Endodermal cell (in vitro differentiated cells): Measurements from ENCODE around the gene KIAA0232. TPM values are rescaled to one million over a fixed set of nuclear protein-coding genes. Genes with fewer than 3 reads are reported as not detected.
"Not testable (repeated sequence)": the region's sequence is repeated elsewhere in the genome, so short reads cannot be mapped to it uniquely, and the experiment has no call there.

ENCODE experiments used
- DNase-seq: peaks from one replicate; pipeline ENCODE4 v3.0.0-alpha.2; 2017
- H3K27ac ChIP-seq: 2 replicates; pipeline ENCODE4 v1.5.1; 2013; ENCODE audit warnings: mild to moderate bottlenecking, low read depth, low read length, moderate library complexity
- H3K27me3 ChIP-seq: 2 replicates; pipeline ENCODE4 v1.6.1; 2013; ENCODE audit warnings: mild to moderate bottlenecking, low read length, moderate library complexity; ENCODE audit not compliant: insufficient read depth, control insufficient read depth, poor library complexity, severe bottlenecking
- H3K36me3 ChIP-seq: 2 replicates; pipeline ENCODE4 v1.7.0; 2013; ENCODE audit warnings: mild to moderate bottlenecking, low read length, moderate library complexity; ENCODE audit not compliant: control insufficient read depth, insufficient read depth
- H3K4me1 ChIP-seq: one replicate; pipeline ENCODE4 v1.7.0; 2013; ENCODE audit warnings: low read length; ENCODE audit not compliant: control insufficient read depth, insufficient read depth
- H3K4me3 ChIP-seq: 2 replicates; pipeline ENCODE4 v1.5.1; 2013; ENCODE audit warnings: mild to moderate bottlenecking, low read length, moderate library complexity
- H3K9ac ChIP-seq: 2 replicates; pipeline ENCODE4 v1.6.1; 2013; ENCODE audit warnings: mild to moderate bottlenecking, low read length, moderate library complexity; ENCODE audit not compliant: poor library complexity, severe bottlenecking; ENCODE audit errors: extremely low read depth
- H3K9me3 ChIP-seq: 2 replicates; pipeline ENCODE4 v1.6.1; 2013; ENCODE audit warnings: mild to moderate bottlenecking, low read length, moderate library complexity; ENCODE audit not compliant: control insufficient read depth
- H3K27ac Mint-ChIP-seq: 2 replicates; pipeline ENCODE4 v1.8.0; 2020; ENCODE audit warnings: mixed read lengths
- H3K27me3 Mint-ChIP-seq: 2 replicates; pipeline ENCODE4 v1.8.0; 2021; ENCODE audit warnings: mild to moderate bottlenecking, mixed read lengths; ENCODE audit not compliant: insufficient read depth
- H3K36me3 Mint-ChIP-seq: 2 replicates; pipeline ENCODE4 v1.8.0; 2020; ENCODE audit warnings: low read depth, mixed read lengths
- H3K4me1 Mint-ChIP-seq: 2 replicates; pipeline ENCODE4 v1.8.0; 2020; ENCODE audit warnings: mixed read lengths
- H3K4me3 Mint-ChIP-seq: 2 replicates; pipeline ENCODE4 v1.8.0; 2020; ENCODE audit warnings: mild to moderate bottlenecking, moderate library complexity, mixed read lengths
- H3K9me3 Mint-ChIP-seq: 2 replicates; pipeline ENCODE4 v1.8.0; 2020; ENCODE audit warnings: mild to moderate bottlenecking, mixed read lengths
- WGBS, 2 experiments: methylation state at CpG; one replicate each; pipeline versions ENCODE4 v1.1.5 to v1.1.7; 2013; ENCODE audit warnings: missing lambda C conversion rate in 2 of 2, mixed read lengths in 1 of 2; ENCODE audit not compliant: insufficient coverage in 1 of 2, insufficient read length in 1 of 2; 5-methylcytosine and 5-hydroxymethylcytosine counted together
- total RNA-seq, 2 donors: library from RNA; stranded (reverse); fragmentation: NEBNext Ultra II Directional in 1 of 2; extraction: Animal tissue kit (Norgen Biotek cat#: 25700) in 1 of 2; gene quantifications; 2 replicates in 1 of 2; 3 replicates in 1 of 2; pipeline ENCODE4 v1.2.1, GENCODE V29; 2021
- TF ChIP-seq, protein P1 (sequence below): fragments of 200-600 bp; sonication (generic); conservative IDR thresholded peaks from 2 replicates; pipeline ENCODE4 v1.5.0; 2021; ENCODE audit warnings: antibody characterized with exemption, mild to moderate bottlenecking

Gene KIAA0232
- total RNA-seq, 2 donors from 2014 or later = 32.9 to 43.5 TPM

DNA sequence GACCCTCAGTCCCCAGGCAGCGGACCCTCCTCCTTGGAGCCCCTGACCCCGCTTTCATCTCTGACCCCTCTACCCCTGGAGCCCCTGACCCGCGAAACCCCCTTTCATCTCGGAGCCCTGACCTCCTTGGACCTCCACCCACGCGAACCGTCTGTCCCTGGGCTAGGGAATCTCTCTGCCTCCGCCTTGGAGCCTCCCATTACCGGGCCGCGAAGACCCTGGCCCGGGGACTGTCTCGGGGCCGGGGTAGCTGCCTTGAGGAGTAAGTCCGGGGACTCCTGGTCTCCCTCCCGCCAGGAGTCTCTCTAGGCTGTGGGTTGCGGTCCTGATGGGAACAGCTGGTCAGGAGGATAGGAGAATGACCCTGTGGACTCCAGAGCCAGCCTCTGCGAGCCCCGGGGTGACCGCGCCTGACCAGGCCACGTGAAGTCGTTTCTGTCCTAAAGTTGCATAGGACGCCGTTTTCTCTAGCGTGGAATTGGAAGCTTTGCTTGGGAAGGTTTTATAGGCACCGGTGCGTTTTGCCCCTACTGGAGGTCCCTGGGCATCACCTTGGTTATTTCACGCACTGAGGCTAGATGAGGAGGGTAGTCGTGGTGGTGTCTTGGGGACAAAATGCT is 127.9 kb downstream of the KIAA0232 start:
- DNase-seq = peak; percentile 76
- Mint-ChIP-seq H3K27ac (peak overlapping the region; percentile 87), H3K9me3 (no peaks in the 10 kb centered on the region), H3K27me3 (peaks cover 29% of the 10 kb centered on the region), H3K4me3 (peak overlapping the region; percentile 86), H3K36me3 (no peaks in the 10 kb centered on the region), H3K4me1 (peaks cover 22% of the 10 kb centered on the region)
- peaks cover 13% of the 10 kb centered on the region for H3K4me1 ChIP-seq
- H3K4me3 ChIP-seq = peak overlapping the region; percentile 85
- H3K36me3 ChIP-seq = no peaks in the 10 kb centered on the region
- TF ChIP-seq, protein P1, sequence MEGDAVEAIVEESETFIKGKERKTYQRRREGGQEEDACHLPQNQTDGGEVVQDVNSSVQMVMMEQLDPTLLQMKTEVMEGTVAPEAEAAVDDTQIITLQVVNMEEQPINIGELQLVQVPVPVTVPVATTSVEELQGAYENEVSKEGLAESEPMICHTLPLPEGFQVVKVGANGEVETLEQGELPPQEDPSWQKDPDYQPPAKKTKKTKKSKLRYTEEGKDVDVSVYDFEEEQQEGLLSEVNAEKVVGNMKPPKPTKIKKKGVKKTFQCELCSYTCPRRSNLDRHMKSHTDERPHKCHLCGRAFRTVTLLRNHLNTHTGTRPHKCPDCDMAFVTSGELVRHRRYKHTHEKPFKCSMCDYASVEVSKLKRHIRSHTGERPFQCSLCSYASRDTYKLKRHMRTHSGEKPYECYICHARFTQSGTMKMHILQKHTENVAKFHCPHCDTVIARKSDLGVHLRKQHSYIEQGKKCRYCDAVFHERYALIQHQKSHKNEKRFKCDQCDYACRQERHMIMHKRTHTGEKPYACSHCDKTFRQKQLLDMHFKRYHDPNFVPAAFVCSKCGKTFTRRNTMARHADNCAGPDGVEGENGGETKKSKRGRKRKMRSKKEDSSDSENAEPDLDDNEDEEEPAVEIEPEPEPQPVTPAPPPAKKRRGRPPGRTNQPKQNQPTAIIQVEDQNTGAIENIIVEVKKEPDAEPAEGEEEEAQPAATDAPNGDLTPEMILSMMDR = peak; percentile 70
- peak overlapping the region; percentile 38 for H3K9ac ChIP-seq
- WGBS, 2 experiments = 21 to 46% methylated on average over 12 to 31 of the region's 31 CpGs
- H3K27me3 ChIP-seq = peaks cover 5% of the 10 kb centered on the region
- H3K27ac ChIP-seq = no peak overlapping the region
- no peaks in the 10 kb centered on the region for H3K9me3 ChIP-seq

DNA sequence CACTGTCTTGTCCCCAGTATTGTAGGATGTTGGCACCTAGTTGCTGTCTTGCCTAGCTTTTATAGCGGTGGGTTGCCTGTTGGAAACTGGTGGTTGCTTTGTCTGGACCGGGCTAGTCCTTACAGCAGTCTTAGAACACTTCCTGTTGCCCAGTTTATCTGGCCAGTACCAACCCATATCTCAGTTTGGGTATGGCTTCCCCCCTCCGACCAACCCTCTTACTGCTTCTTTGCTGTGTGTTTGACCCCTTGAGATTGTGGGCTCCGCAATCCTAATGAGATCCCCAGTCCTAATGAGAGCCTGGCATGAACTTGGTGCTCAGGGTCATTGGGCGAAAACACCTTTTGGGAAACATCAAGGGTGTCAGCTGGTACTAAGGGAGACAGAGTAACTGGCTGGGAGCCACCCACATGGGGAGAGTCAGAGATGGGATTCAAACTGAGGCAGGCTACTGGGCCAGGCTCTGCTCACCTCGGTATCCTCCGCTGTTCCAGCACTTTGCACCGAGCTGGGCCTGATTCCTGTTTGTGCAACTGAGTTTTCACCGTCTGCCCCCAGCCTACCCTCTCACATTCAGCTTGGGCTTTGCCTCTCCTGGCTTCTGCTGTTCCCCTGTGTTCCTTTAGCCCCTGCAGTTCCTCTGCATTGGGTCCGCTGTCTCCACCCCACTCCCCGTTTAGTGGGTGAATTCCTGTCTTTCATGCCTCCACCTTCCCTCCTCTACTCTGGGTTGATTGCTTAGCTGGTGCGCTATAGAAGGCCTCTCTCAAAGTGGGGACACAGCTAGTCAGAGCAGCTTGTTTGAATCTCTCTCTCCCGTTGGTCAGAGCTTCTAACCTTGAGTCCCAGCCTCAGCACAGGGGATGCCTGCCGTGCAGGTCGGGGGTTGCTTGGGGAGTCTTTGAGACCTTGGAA is 128.7 kb downstream of the KIAA0232 start:
- H3K4me1 Mint-ChIP-seq = peaks cover 24% of the 10 kb centered on the region
- H3K27ac ChIP-seq = no peak overlapping the region
- peaks cover 13% of the 10 kb centered on the region for H3K4me1 ChIP-seq
- H3K9ac ChIP-seq = no peak overlapping the region
- H3K36me3 ChIP-seq = no peaks in the 10 kb centered on the region
- peak overlapping the region; percentile 86 for H3K4me3 Mint-ChIP-seq
- TF ChIP-seq, protein P1 = no peak
- H3K36me3 Mint-ChIP-seq = no peaks in the 10 kb centered on the region
- no peaks in the 10 kb centered on the region for H3K9me3 Mint-ChIP-seq
- H3K9me3 ChIP-seq = no peaks in the 10 kb centered on the region
- peaks cover 5% of the 10 kb centered on the region for H3K27me3 ChIP-seq
- H3K4me3 ChIP-seq = peak overlapping the region; percentile 85
- 92 to 94% methylated on average over 9 to 15 of the region's 15 CpGs for WGBS, 2 experiments
- H3K27me3 Mint-ChIP-seq = peaks cover 22% of the 10 kb centered on the region
- DNase-seq = no peak
- H3K27ac Mint-ChIP-seq = no peak overlapping the region

DNA sequence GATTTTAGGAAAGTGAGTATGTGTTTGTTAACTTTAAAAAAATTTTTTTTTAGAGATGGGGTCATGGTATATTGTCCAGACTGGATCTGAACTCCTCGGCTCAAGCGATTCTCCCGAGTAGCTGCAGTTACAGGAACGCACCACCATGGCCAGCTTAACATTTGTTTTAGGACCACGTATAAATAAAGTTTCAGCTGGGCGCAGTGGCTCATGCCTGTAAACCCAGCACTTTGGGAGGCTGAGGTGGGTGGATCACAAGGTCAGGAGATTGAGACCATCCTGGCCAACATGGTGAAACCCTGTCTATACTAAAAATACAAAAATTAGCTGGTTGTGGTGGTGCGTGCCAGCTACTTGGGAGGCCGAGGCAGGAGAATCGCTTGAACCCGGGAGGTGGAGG is 129.4 kb downstream of the KIAA0232 start:
- H3K9ac ChIP-seq, H3K9me3 Mint-ChIP-seq, DNase-seq, H3K4me3 ChIP-seq, H3K27me3 ChIP-seq, H3K27ac ChIP-seq, H3K9me3 ChIP-seq, H3K4me3 Mint-ChIP-seq, H3K27ac Mint-ChIP-seq, H3K36me3 Mint-ChIP-seq, H3K36me3 ChIP-seq: not testable (repeated sequence)
- Mint-ChIP-seq H3K27me3 (peaks cover 16% of the 10 kb centered on the region), H3K4me1 (peaks cover 31% of the 10 kb centered on the region)
- H3K4me1 ChIP-seq = peaks cover 13% of the 10 kb centered on the region
- TF ChIP-seq, protein P1 = peak; percentile 43
- 86% methylated on average over 10 of the region's 10 CpGs; no CpG with 5 or more reads in 1 of the 2 experiments for WGBS, 2 experiments
